GM12801 (cell line): ENCODE measurements around the gene NELFCD.

Experiments
- TF ChIP-seq, protein P1 (sequence below): IDR thresholded peaks from one replicate; pipeline ENCODE4 v1.5.1; 2011; ENCODE audit warnings: control low read depth; ENCODE audit not compliant: insufficient read length; ENCODE audit errors: extremely low read depth

Gene NELFCD

DNA sequence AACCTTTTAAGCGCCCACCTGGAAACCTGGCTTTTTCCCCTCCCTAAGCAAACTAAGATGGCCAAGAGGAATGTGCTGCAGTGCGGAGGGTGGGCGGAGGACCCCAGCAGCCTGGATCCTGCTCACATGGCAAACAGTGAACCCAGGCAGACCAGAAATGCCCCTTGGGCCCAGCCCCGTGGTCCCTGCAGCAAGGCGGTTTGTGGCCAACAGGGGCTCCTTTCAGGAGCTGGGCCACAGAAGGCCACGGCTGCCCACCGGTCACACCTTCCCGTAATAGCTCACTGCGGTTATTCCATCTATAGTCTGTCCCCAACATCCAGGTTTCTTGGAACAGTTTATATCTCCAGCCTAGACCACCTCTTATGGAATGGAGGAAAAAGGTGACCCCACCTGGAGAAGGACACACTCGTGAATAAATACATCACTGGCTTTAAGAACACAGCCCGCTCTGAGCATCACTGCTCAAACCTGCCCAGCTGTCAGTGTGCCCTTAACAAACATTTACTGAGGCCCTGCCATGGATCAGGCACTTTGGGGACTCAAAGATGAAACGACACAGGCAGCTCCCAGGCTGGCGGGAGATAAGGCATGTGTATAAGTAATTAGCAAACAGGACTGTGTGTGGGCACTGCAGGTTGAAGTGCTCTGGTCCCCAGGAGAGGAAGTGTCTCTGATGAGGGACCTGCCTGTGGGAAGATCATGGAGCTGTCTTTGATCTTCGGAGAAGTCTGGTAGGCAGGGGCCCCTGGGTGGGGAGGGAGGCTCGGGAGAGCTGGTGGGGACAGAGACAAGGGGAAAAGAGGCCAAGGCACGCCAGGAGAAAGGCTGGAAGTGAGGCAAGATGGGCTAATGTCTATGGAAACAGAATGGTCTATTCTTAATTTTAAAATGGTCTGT lies 35.0 kb downstream of the NELFCD start:
- TF ChIP-seq, protein P1, sequence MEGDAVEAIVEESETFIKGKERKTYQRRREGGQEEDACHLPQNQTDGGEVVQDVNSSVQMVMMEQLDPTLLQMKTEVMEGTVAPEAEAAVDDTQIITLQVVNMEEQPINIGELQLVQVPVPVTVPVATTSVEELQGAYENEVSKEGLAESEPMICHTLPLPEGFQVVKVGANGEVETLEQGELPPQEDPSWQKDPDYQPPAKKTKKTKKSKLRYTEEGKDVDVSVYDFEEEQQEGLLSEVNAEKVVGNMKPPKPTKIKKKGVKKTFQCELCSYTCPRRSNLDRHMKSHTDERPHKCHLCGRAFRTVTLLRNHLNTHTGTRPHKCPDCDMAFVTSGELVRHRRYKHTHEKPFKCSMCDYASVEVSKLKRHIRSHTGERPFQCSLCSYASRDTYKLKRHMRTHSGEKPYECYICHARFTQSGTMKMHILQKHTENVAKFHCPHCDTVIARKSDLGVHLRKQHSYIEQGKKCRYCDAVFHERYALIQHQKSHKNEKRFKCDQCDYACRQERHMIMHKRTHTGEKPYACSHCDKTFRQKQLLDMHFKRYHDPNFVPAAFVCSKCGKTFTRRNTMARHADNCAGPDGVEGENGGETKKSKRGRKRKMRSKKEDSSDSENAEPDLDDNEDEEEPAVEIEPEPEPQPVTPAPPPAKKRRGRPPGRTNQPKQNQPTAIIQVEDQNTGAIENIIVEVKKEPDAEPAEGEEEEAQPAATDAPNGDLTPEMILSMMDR, result no peak

- TF ChIP-seq, protein P1, result no peak
Observed at GRCh38 chr20:59016795-59017492, 35.9 kb downstream of the NELFCD start.

- TF ChIP-seq, protein P1, result no peak
Observed at GRCh38 chr20:59017493-59018231, 36.6 kb downstream of the NELFCD start.

- TF ChIP-seq, protein P1, result no peak
Observed at GRCh38 chr20:59018817-59019216, 37.8 kb downstream of the NELFCD start.

- TF ChIP-seq, protein P1, result no peak
Observed at GRCh38 chr20:59019217-59019616, 38.2 kb downstream of the NELFCD start, which contains the start of gene TUBB1. TSS of gene TUBB1 (plus strand) at chr20:59019429. CDS start at chr20:59019523, 94 bp downstream.

DNA sequence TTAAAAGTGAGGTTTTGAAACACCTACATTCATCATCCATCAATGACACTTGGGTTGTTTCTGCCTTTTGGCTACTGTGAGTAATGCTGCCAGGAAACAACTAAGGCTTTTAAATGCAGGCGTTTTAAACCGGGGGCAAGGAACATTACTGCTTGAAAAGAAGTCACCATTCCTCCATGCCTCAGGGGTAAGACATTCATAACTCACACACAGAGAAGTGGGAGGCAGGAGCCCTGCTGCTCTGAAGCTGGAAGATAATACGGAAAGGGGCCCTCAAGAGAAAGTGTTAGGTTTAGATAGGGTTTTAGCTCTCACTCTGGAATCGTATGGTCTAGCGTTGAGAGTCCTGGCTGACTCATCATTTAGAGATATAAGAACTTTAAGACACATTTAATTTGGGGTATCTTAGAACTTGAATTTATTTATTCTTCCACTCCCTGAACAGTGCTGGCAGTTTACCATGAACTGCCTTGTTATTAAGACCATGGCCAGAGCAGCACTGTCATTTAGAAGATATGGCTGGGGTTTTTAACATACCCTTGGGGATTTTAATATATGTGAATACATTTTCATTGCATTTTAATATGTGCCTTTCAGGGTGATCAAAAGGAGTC lies 40.0 kb downstream of the NELFCD start:
- TF ChIP-seq, protein P1, result no peak
